ENCODE results near the gene ATXN7L2. TPM values are rescaled to one million over a fixed set of nuclear protein-coding genes. Genes with fewer than 3 reads are reported as not detected.

ATXN7L2 gene
- total RNA-seq, 6 experiments from 2014 or later, result 5.6 to 7.3 (median 6.4) TPM

DNA sequence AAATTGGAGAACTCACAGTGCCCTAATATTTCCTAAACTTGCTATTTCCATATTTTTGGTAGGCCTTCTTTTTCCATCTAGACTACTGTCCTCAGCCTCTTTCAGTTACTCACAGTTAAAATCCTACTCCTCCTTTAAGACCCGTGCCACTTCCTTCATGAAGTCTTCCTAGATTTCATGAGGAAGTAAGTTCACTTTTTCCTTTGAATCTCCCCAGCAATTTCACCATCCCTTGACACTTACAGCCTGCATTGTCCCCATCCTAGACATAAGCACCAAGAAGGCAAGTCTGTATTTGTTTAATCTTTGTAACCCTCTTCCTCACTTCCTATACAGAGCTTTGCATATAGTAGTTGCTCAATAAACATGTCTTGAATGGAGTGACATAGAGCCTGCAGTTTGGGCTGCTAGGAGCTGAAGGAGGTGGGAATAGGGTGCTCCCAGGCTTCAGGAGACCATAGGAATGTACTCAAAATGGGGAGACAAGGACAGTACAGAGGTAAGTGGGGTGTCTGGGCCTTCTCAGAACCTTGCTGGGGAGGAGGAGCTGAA lies 50.7 kb downstream of the ATXN7L2 start:
- Mint-ChIP-seq H3K27me3 (ENCODE audit: insufficient read depth) (peaks cover 7% of the 10 kb centered on the region), H3K4me1 (ENCODE audit: low read depth) (peaks cover 30% of the 10 kb centered on the region), H3K9me3 (no peaks in the 10 kb centered on the region), H3K27ac (no peak overlapping the region), H3K36me3 (ENCODE audit: low read depth) (no peaks in the 10 kb centered on the region), H3K4me3 (no peak overlapping the region)
- DNase-seq, result no peak
- no peak for TF ChIP-seq CTCF (IDR thresholded peaks at IDR 0.05)

DNA sequence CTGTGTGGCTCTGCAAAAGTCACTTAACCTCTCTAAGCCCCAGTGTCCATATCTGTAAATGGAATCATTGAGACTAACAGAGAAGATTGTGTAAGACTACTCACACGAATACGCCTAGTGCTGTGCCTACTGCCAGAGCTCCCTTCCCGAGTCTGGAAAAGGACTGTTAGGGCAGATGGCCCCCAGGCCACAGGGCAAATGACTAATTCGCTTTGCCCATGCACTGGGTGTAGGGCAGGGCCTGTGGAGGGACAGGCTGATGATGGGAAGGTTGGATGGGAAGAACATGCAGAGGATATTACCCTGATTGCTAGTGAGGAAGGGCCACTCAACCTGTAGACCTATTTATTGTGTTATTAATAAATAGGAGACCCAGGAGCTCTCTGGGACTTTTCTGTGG lies 51.8 kb downstream of the ATXN7L2 start:
- Mint-ChIP-seq H3K27me3 (ENCODE audit: insufficient read depth) (peaks cover 13% of the 10 kb centered on the region), H3K36me3 (ENCODE audit: low read depth) (no peaks in the 10 kb centered on the region), H3K9me3 (no peaks in the 10 kb centered on the region), H3K4me1 (ENCODE audit: low read depth) (peaks cover 22% of the 10 kb centered on the region), H3K4me3 (no peak overlapping the region), H3K27ac (no peak overlapping the region)
- DNase-seq, result no peak
- TF ChIP-seq CTCF (IDR thresholded peaks at IDR 0.05), result no peak

DNA sequence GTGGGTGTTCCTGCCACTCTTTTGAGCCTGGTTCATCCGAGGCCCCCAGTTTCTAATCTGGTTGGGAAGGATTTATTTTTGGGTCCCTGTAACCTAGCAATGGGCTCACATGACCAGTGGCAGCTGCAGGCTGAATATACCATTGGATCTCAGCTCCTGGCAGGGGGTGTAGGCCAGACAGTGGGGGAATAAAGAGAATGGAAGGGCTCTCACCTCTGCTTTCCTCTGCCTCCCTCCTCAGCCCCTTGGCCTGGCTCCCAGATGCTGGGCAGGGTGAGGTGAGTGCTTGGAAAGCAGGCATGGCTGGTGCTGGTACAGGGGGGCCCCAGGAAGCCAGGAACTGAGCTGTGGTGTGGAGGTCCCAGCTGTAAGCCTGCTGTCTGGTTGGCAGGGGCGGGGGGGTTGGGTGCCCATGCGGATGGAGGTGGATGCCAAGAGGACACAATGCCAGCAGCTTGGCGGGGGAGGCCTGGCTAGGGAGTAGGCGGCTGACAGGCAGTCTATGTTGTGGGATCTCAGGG lies 52.3 kb downstream of the ATXN7L2 start:
- Mint-ChIP-seq H3K27me3 (ENCODE audit: insufficient read depth) (peaks cover 13% of the 10 kb centered on the region), H3K9me3 (no peaks in the 10 kb centered on the region), H3K4me1 (ENCODE audit: low read depth) (peaks cover 19% of the 10 kb centered on the region), H3K4me3 (no peak overlapping the region), H3K36me3 (ENCODE audit: low read depth) (no peaks in the 10 kb centered on the region), H3K27ac (no peak overlapping the region)
- TF ChIP-seq CTCF (IDR thresholded peaks at IDR 0.05), result no peak
- DNase-seq, result no peak

- Mint-ChIP-seq H3K4me3 (no peak overlapping the region), H3K36me3 (ENCODE audit: low read depth) (no peaks in the 10 kb centered on the region), H3K4me1 (ENCODE audit: low read depth) (peaks cover 14% of the 10 kb centered on the region), H3K9me3 (no peaks in the 10 kb centered on the region), H3K27ac (no peak overlapping the region), H3K27me3 (ENCODE audit: insufficient read depth) (peaks cover 13% of the 10 kb centered on the region)
- DNase-seq, result no peak
- no peak for TF ChIP-seq CTCF (IDR thresholded peaks at IDR 0.05)
These were observed 53.9 kb downstream of the ATXN7L2 start for GRCh38 chr1:109537450-109538178.

DNA sequence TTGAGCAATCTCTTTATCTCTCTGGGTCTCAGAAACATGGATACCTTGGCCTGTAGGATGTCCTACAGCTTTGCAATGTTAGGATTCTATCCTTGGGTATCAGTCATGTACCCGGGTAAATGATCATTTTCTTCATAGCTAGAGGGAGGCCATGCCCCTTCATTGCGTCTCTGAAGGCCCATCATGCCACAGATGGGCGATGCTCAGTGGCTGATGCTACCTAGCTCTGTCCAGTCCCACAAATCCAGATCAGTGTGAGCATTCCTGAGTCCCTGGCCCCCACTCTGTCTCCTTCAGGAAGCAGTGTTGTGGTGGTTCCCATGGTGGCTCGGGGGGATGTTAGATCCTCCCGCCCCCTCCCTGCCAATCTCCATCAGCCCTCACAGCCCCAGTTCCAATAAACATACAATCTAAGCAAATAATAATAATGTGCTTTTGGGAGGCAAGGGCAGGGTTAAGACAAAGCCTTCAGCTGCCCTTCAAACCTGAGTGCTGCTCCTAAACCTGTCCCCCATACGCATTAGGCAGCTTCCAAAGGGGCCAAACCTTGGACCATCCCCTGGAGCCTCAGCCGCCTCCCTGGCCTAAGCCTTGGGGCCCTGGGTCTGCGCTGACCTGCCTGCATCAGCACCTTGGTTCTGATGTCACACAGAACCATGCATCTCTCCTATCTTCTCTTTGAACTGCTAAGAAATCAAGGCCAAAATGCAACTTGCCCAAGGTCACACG lies 55.3 kb downstream of the ATXN7L2 start:
- Mint-ChIP-seq H3K27me3 (ENCODE audit: insufficient read depth) (peaks cover 13% of the 10 kb centered on the region), H3K36me3 (ENCODE audit: low read depth) (no peaks in the 10 kb centered on the region), H3K4me1 (ENCODE audit: low read depth) (peaks cover 8% of the 10 kb centered on the region), H3K27ac (no peak overlapping the region), H3K9me3 (no peaks in the 10 kb centered on the region), H3K4me3 (no peak overlapping the region)
- TF ChIP-seq CTCF (IDR thresholded peaks at IDR 0.05), result no peak
- no peak for DNase-seq

Measured in HFFc6 (cell line).